Fibroblast of lung (primary cell): ENCODE data around the gene DNAJA3. TPM values are rescaled to one million over a fixed set of nuclear protein-coding genes. Genes with fewer than 3 reads are reported as not detected.

Experiments used
- DNase-seq, 2 donors: peaks; one replicate each; pipeline versions ENCODE4 v3.0.0 to v3.0.0-alpha.2; 2010; ENCODE audit warnings: low read depth in 2 of 2
- H2AFZ ChIP-seq: 2 replicates; pipeline ENCODE4 v1.5.1; 2012; ENCODE audit warnings: low read length, control low read depth, inconsistent platforms
- H3K27ac ChIP-seq: 2 replicates; pipeline ENCODE4 v1.5.1; 2011; ENCODE audit warnings: low read length, control low read depth; ENCODE audit not compliant: insufficient read depth
- H3K27me3 ChIP-seq: 2 replicates; pipeline ENCODE4 v1.5.1; 2011; ENCODE audit warnings: mild to moderate bottlenecking, low read length; ENCODE audit not compliant: control insufficient read depth, insufficient read depth
- H3K36me3 ChIP-seq: 2 replicates; pipeline ENCODE4 v1.5.1; 2011; ENCODE audit warnings: low read length; ENCODE audit not compliant: control insufficient read depth, insufficient read depth
- H3K4me1 ChIP-seq: 2 replicates; pipeline ENCODE4 v1.5.1; 2011; ENCODE audit warnings: low read length; ENCODE audit not compliant: control insufficient read depth, insufficient read depth; ENCODE audit errors: extremely low read depth
- H3K4me2 ChIP-seq: 2 replicates; pipeline ENCODE4 v1.5.1; 2011; ENCODE audit warnings: low read length, control low read depth; ENCODE audit not compliant: insufficient read depth; ENCODE audit errors: extremely low read depth
- H3K4me3 ChIP-seq, 4 experiments: fragments of 200-600 bp in 1 of 4; sonication (generic) in 1 of 4; replicated peaks in 1 of 4; 2 replicates each; pipeline ENCODE4 v1.5.1; 2011 to 2016; ENCODE audit warnings: low read length in 4 of 4, low read depth in 3 of 4, mild to moderate bottlenecking in 3 of 4, control low read depth in 2 of 4, inconsistent platforms in 1 of 4, mixed read lengths in 1 of 4; ENCODE audit not compliant: insufficient read depth in 1 of 4; ENCODE audit errors: control extremely low read depth in 1 of 4
- H3K79me2 ChIP-seq: 2 replicates; pipeline ENCODE4 v1.5.1; 2012; ENCODE audit warnings: mild to moderate bottlenecking, low read length, inconsistent platforms; ENCODE audit not compliant: control insufficient read depth, insufficient read depth
- H3K9ac ChIP-seq: 2 replicates; pipeline ENCODE4 v1.5.1; 2011; ENCODE audit warnings: mild to moderate bottlenecking, low read length, control low read depth; ENCODE audit not compliant: insufficient read depth
- H3K9me3 ChIP-seq: 2 replicates; pipeline ENCODE4 v1.5.1; 2012; ENCODE audit warnings: low read depth, low read length; ENCODE audit not compliant: control insufficient read depth, insufficient read depth
- H4K20me1 ChIP-seq: 2 replicates; pipeline ENCODE4 v1.5.1; 2011; ENCODE audit warnings: low read length; ENCODE audit not compliant: control insufficient read depth, insufficient read depth; ENCODE audit errors: extremely low read depth
- CTCF ChIP-seq, 2 donors: IDR thresholded peaks in 1 of 2; conservative IDR thresholded peaks in 1 of 2; 1 replicate in 1 of 2; 2 replicates in 1 of 2; pipeline ENCODE4 v1.5.1; 2011 to 2012; ENCODE audit warnings: low read length in 2 of 2, control low read depth in 1 of 2, inconsistent platforms in 1 of 2, low read depth in 1 of 2, mild to moderate bottlenecking in 1 of 2
- EZH2 ChIP-seq: IDR thresholded peaks from 2 replicates; pipeline ENCODE4 v1.5.1; 2012; ENCODE audit warnings: low read length, control low read depth, mild to moderate bottlenecking; ENCODE audit errors: missing control alignments
- polyA plus RNA-seq, 2 donors: library from polyadenylated mRNA; depleted of rRNA in 1 of 2; stranded (reverse) in 1 of 2; unstranded in 1 of 2; fragments of >200 nt; gene quantifications; 2 replicates each; pipeline ENCODE4 v1.2.1, GENCODE V29; 2011 to 2012; ENCODE audit warnings: missing spikeins in 1 of 2
- total RNA-seq: library from RNA; depleted of rRNA; stranded (reverse); fragments of >200 nt; gene quantifications from 2 replicates; pipeline ENCODE4 v1.2.1, GENCODE V29; 2014

DNAJA3 gene
- total and polyA plus RNA-seq, 2 donors (not counting 1 experiment from before 2014, with no cell fraction given): 27.8 to 66.1 TPM

DNA sequence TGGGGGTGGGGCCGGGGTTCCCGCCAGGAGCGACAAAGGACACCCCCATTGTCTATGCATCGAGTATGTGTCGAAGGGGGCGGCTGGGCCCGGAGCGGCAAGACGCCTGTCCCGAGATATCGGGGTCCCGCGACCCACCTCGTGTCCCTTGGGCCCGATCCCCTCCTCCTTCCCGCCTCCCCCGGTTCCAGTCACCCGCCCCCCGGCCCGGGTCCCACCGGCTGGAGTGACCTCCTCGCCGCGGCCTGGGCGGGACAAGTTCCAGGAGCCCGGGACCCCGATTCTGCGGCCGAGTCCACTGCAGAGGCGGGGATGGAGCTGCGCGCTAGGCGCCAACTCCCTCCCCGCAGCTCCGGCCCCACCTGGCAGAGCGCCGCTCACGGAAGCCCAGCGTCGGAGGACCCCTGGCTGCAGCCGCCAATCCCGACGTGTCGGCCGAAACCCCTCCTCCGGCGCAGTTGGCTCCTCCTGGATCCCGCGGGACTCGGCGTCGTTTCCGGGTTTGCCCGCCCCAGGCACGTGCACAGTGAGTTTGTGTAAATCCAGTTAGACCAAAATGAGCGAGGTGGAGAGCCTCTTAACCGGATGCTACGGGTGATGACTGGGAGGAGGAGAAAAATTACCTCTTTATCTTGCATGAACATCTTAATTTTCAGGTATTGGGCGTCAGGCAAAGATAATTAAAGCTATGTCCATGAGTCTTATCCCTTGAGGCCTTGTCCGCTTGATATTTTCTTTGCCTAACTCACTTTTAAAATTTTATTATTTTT, 48.7 kb downstream of the DNAJA3 start, which contains the start of gene NMRAL1:
Gene NMRAL1, minus strand, starts transcription at position 434 of the 770 bp plus-strand sequence. CDS start 493 bp downstream, outside the sequence.
- H3K27ac ChIP-seq: peak within 1 kb of the TSS; percentile 39
- peaks cover 17% of the 10 kb centered on the region for H3K79me2 ChIP-seq

GRCh38 chr16:4475880-4476788, 50.5 kb downstream of the DNAJA3 start, which contains the start of gene HMOX2:
Gene HMOX2 (plus strand): TSS chr16:4476398. CDS start chr16:4505525, 29,127 bp downstream.
- Histone ChIP-seq H3K27me3 (no peaks in the 10 kb centered on the region), H3K27ac (peak within 1 kb of the TSS; percentile 52), H3K9me3 (no peaks in the 10 kb centered on the region), H4K20me1 (no peaks in the 10 kb centered on the region), H3K4me3 (peak within 1 kb of the TSS; percentile 65 to 96 (median 78)), H3K36me3 (no peaks in the 10 kb centered on the region), H3K79me2 (peaks cover 20% of the 10 kb centered on the region), H3K4me1 (peaks cover 2% of the 10 kb centered on the region), H3K9ac (peak within 1 kb of the TSS; percentile 72), H2AFZ (peak within 1 kb of the TSS; percentile 91), H3K4me2 (peak within 1 kb of the TSS; percentile 80)
- DNase-seq: peak; percentile 85 to 87
- TF ChIP-seq EZH2: no peak
- peak; percentile 34 to 38 for TF ChIP-seq CTCF (conservative IDR thresholded peaks at IDR 0.05 in 1 of 2, IDR thresholded peaks at IDR 0.05 in 1 of 2; ENCODE audit: low read depth in 1 of 2, low read length in 2 of 2)

More for the DNA sequence above, 48.7 kb downstream of the DNAJA3 start, which contains the start of gene NMRAL1:
- H4K20me1 ChIP-seq: no peaks in the 10 kb centered on the region
- DNase-seq: peak; percentile 88 to 89
- H3K36me3 ChIP-seq: no peaks in the 10 kb centered on the region
- peaks cover 2% of the 10 kb centered on the region for H3K4me1 ChIP-seq
- no peaks in the 10 kb centered on the region for H3K27me3 ChIP-seq
- peak within 1 kb of the TSS; percentile 65 for H3K9ac ChIP-seq
- H3K4me2 ChIP-seq: peak within 1 kb of the TSS; percentile 69
- H3K9me3 ChIP-seq: no peaks in the 10 kb centered on the region
- peak within 1 kb of the TSS; percentile 54 to 78 (median 66) for H3K4me3 ChIP-seq
- no peak for TF ChIP-seq CTCF (conservative IDR thresholded peaks at IDR 0.05 in 1 of 2, IDR thresholded peaks at IDR 0.05 in 1 of 2; ENCODE audit: low read depth in 1 of 2, low read length in 2 of 2)
- no peak for TF ChIP-seq EZH2
- peak within 1 kb of the TSS; percentile 75 for H2AFZ ChIP-seq

GRCh38 chr16:4477966-4478365, 52.3 kb downstream of the DNAJA3 start:
- Histone ChIP-seq H3K4me2 (peak overlapping the region; percentile 17), H3K36me3 (no peaks in the 10 kb centered on the region), H3K4me3 (no peak overlapping the region), H4K20me1 (no peaks in the 10 kb centered on the region), H3K27me3 (no peaks in the 10 kb centered on the region), H3K4me1 (peaks cover 2% of the 10 kb centered on the region), H2AFZ (no peak overlapping the region), H3K9me3 (no peaks in the 10 kb centered on the region), H3K9ac (no peak overlapping the region), H3K79me2 (peaks cover 32% of the 10 kb centered on the region), H3K27ac (no peak overlapping the region)
- peak; percentile 33 to 44 for TF ChIP-seq CTCF (conservative IDR thresholded peaks at IDR 0.05 in 1 of 2, IDR thresholded peaks at IDR 0.05 in 1 of 2; ENCODE audit: low read depth in 1 of 2, low read length in 2 of 2)
- no peak for TF ChIP-seq EZH2
- DNase-seq: peak; percentile 49 to 75
